GM21367 (cell line): ENCODE measurements around the gene DPP4.
"Not testable (repeated sequence)": the region's sequence is repeated elsewhere in the genome, so short reads cannot be mapped to it uniquely, and the experiment has no call there.

Experiments
- ATAC-seq: cut with Tn5 transposase; IDR thresholded peaks from one replicate; pipeline ENCODE4 v1.9.1; 2021; ENCODE audit not compliant: unreplicated experiment

Gene DPP4

DNA sequence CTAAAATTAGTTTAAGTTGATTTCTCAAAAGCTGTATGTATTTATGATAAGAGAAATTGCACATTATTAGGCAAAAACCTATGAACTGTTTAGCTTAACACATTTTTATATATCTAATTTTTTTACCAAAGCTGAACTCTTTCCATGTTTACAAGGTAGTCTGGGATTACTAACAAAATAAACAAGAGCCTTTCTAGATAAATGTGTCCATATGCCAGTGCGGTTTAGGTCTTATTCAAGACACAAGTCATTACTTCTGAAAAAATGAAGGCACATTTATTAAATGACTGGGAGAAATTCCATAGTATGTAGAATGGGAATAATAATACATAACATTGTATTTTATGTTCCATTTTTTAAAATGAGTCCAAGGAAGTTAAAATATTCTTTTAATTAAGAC lies 82.0 kb downstream of the DPP4 start:
- no peak for ATAC-seq

GRCh38 chr2:161990741-161991140 lies 83.3 kb downstream of the DPP4 start:
- ATAC-seq, result no peak

DNA sequence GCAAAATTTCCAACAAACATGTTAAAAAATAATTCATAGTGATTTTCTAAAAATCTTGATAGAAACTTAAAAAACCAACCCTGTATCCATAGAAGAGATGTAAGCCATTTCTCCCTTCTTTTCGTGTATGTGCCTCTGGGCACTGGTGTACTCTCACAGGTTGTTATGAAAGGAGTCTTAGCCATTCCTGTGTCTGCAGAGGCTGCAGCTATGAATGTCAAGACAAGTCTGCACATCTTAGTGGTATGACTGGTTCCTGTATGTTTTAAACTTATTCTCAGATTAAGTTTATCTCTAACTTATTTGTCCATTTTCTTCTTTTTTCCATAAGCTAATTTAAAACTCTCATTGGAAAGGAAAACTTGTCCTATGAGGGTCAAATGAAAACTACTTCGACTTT lies 84.0 kb downstream of the DPP4 start:
- no peak for ATAC-seq

DNA sequence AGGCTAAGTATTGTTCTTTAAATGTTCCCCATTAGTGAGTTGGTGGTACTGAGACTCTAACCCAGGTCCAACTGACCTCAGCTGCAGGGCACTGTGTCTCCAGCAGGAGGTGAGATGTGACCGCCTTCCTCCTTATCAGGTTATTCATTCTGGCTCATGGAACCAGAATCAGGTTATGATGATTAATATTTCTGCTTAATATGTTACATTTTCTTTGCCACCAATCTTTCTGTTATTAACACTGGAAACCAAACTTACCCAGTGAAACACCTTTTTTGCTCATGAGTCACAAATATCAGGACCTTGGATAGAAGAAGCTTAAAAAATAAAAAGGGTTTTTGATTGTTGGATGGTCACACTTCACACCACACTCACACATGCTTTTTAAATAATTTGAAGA lies 85.4 kb downstream of the DPP4 start:
- ATAC-seq, result no peak

DNA sequence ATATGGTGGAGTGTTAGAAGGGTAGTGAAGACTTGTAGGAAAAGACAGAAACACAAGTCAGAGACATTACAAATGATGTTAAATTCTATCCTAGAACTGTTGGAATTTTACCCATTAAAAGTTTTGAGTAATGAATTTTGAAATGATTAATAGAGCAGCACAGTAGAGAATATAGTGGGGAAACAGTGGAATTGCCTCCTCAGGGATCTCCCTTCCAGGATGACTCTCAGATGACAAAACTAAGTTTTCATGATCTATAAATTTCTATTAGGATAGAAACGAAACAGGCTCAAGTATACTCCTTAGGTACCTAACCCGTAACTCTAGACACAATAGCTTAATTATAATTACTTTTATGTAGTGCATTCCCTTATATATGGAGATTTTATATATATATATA lies 86.7 kb downstream of the DPP4 start:
- no peak for ATAC-seq

DNA sequence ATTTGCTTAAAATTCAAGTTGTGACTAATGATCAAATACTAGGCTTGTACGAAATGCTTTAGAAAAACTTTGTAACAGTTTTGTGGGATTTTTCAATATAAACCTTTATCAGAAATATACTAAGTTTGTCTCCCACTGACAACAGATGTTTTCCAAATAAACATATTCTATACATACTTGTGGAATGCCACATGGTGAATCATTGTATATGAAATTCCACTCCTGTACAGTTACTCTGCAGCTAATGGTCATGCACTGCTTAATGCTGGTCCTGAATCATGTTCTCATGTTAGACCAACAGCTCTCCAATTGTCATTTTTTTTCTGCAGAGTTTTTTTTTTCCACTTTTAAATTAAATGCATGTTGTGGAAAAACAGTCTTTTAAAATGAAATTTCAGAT lies 90.1 kb downstream of the DPP4 start:
- no peak for ATAC-seq

- no peak for ATAC-seq
Measured at GRCh38 chr2:161983331-161983651, 90.7 kb downstream of the DPP4 start.

- no peak for ATAC-seq
Measured at GRCh38 chr2:161982548-161983330, 91.3 kb downstream of the DPP4 start.

DNA sequence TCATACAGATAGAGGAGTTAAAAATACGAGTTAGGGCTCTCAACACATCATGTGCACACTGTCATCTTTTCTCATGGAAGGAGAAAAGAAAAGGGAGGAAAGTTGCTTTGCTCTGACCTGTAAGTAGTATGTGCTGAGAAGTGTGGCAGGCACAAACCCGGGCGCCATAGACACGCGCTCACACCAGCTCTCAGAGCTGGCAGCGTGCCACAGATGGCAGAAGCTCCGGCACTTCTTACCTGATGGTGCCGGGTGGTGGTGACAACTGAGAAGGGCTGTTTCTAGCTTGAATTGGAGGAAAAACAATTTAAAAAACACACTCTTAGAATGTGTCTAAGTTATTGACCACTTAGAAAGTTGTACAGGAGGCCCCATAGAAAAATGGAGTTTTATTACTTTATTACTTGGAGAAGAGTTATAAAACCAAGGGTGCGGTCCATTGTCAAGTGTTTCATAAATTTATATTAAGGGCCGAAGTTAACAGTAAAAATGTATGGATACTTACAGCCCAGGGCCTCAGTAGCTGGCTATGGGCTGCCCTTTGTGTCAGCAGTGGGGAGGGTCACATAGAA lies 92.2 kb downstream of the DPP4 start:
- no peak for ATAC-seq

DNA sequence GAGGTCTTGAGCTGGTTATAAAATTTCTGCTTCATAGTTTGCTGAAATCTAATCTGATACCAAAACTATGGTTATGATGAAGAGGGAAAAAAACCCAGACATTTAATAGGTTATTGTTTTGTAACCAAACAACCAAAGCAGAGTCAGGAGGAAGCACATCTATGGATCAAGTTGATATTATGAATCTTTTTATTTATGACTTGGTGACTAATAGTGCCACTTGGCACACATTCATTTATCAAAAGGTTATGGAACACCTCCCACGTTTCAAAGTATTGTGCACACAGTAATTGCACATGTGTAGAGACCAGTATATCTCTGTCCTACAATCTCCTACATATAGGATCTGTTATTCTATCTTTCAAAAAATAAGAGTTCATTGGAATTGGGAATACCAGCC lies 93.0 kb downstream of the DPP4 start:
- ATAC-seq, result no peak

GRCh38 chr2:161979490-161979889 lies 94.5 kb downstream of the DPP4 start:
- no peak for ATAC-seq

- ATAC-seq, result not testable (repeated sequence)
Measured at GRCh38 chr2:161977926-161978325, 96.1 kb downstream of the DPP4 start.

GRCh38 chr2:161976917-161977316 lies 97.1 kb downstream of the DPP4 start:
- no peak for ATAC-seq

- ATAC-seq, result no peak
Measured at GRCh38 chr2:161976295-161976694, 97.7 kb downstream of the DPP4 start.

GRCh38 chr2:161975813-161976160 lies 98.2 kb downstream of the DPP4 start:
- ATAC-seq, result no peak

DNA sequence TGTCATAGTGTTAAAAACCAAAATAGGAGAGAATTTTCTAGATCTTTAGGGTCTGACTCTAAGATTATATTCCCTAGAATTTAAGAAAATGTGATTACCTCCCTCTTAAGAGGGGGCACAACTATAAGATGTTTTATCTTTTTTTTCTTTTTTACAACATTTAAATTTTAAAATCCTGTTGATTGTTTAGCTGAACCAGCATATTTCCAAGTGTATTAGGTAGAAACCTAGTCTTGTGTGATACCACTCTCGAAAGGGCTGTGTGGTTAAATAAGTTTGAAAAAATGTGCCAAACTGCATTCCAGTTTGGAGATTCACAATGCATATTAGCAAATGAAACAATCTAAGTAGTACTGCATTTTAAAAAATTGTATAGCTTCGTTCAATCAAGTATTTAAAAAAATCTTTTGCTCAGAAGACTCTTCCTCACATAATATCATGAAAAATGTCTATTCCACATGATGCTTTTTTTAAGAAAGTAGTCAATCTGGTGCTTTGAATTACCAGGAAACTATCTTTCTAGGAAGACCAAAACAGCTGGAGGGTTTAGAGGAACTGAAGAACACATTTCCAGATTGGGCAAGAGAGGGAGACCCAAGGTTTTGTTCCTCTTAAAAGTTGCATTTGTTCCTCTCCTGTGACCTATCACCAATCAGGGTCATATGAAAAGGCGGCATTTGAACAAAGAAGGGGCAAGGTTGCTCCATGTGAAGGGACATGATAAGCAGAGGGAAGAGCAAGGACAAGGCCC lies 98.8 kb downstream of the DPP4 start:
- ATAC-seq, result no peak

GRCh38 chr2:161974461-161974860 lies 99.6 kb downstream of the DPP4 start:
- no peak for ATAC-seq

DNA sequence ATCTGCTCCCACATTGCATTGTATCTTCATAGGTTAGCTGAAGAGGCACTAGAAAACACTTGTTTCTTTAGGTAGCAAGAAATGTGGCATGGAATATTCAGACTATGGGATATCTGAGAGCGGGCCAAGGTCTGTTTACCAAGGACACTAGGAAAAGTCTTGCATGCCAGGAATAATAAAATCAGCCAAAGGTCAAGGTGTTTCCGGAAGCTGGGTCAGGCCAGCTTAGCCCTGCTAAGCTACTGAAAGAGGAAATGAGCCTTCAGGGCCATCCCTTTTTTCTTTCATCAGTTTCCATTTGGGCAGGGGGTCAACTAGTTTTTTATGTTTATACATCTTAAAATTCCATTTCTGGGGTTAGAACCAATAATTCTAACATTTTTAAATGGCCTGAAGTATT lies 101.1 kb downstream of the DPP4 start:
- ATAC-seq, result no peak

DNA sequence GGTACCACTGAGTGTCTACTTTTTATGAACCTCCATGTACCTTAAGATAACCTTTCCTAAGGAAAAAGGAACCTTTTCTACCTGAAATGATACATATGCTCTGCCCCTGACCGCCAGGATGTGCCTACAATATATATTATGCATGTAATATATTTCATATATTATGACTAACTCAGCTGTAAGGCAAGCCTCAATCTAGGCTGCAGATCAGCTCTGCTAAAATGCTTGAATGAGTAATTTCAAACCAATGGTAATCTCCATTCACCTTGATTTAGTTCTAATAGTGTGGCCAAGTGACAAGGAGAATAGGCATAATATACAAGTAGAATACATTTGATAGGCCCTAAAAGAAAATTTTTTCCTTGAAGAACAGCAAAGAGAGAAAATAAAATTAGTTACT lies 101.8 kb downstream of the DPP4 start:
- no peak for ATAC-seq

GRCh38 chr2:161971551-161971950 lies 102.5 kb downstream of the DPP4 start:
- ATAC-seq, result no peak

DNA sequence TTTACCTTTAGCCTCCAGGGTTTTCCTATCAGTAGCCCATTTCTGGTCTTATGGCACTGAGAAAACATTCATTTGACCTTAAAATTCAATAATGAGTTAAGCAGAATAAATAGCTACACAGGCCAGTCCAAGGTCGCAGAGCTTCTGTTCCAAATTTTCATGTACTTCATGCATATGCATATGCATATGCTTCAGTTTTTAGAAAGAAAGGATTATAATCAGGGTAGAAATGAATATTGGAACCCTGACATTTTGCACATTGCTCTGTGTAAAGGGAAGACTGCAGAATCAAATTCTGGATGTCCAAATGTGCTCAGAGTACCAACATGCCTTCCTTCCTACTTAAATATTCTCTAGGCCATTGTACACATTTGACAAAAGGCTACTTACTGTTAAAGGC lies 104.9 kb downstream of the DPP4 start:
- ATAC-seq, result no peak

DNA sequence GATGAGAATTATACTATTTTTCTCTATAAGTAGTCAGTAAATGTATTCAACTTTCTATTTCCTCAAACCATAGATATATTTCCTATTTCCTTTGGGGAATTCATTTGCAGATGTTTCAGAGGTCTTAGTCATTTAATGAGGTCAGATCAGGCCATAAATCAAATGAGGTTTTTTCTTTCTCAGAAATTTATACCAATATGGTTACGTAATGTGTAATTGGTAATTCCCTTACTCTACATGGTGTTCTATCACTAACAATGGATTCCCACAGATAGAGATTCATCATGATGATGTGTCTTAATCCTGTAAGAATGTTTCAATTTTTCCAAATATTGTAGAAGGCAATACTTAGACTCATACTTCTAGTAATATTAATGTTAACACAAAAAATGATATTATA lies 108.0 kb downstream of the DPP4 start:
- no peak for ATAC-seq

DNA sequence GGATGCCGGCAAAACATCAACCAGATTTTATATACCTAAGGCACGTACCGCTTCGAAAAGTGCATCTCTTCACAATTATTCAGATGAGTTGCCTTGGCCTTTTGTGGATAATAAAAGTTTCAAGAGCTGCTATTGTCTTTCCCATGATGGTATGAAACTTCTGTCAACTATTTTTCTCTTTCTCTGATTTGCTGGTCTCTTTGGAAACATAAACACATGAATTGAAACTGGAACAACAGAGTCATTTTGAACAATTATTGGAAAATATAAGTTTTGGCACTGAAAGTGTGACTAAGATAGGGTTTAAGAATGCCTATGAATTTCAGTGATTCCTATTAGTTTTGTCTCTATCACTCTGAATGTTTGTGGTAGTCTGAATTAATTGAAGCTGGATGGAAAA lies 109.9 kb downstream of the DPP4 start:
- ATAC-seq, result no peak
